ENCODE data around the gene NKAIN4.

DNA sequence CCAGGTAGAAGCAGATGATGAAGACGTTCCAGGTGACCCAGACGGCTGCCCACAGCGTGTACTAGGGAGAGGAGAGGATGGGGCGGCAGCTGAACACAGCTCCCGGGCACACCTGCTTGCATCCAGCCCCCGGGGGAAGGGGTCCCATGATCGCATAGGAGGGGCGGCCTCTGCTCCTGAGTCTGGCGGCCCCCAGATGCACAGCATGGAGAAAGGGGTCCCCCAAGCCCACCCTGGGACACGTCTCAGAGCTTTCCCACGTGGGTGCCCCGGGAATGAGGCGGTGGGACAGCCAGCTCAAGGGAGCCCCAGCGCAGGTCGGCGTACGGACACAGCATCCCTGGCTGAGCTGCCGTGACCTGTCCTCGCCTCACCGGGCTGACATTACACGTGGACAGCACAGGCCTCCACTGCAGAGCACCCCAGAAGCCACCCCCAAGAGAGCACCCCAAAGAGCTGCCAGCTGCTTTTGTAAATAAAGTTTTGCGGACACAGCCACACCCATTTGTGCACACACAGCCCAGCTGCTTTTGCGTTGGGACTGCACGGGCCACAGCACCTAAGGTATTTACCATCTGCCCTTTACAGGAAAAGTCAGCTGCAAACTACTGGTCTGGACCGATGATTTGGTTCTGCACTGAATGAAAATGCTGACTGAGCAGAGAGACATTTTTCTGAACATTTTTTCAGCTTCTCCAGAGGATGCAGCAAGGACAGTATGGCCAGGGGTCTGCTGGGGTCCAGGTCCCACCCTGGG, 5.2 kb downstream of the NKAIN4 start:
- TF ChIP-seq CTCF (IDR thresholded peaks at IDR 0.05; ENCODE audit: low read depth, low read length, poor library complexity, severe bottlenecking) (no peak), EZH2phosphoT487 (IDR thresholded peaks at IDR 0.05; ENCODE audit: borderline replicate concordance, low read length) (no peak)

All from DOHH2 (cell line).